PC-3 (cell line): ENCODE measurements around the gene TMIE.

Source experiments
- EZH2phosphoT487 ChIP-seq: fragments of 300-600 bp; sonication (generic); IDR thresholded peaks from 2 replicates; pipeline ENCODE4 v1.6.1; 2018; ENCODE audit warnings: mild to moderate bottlenecking, antibody characterized with exemption, low read length, borderline replicate concordance
- TF ChIP-seq, protein P1 (sequence below): fragments of 300-600 bp; sonication (generic); conservative IDR thresholded peaks from 2 replicates; pipeline ENCODE4 v1.5.1; 2017; ENCODE audit warnings: antibody characterized with exemption, low read depth, mild to moderate bottlenecking, low read length

DNA sequence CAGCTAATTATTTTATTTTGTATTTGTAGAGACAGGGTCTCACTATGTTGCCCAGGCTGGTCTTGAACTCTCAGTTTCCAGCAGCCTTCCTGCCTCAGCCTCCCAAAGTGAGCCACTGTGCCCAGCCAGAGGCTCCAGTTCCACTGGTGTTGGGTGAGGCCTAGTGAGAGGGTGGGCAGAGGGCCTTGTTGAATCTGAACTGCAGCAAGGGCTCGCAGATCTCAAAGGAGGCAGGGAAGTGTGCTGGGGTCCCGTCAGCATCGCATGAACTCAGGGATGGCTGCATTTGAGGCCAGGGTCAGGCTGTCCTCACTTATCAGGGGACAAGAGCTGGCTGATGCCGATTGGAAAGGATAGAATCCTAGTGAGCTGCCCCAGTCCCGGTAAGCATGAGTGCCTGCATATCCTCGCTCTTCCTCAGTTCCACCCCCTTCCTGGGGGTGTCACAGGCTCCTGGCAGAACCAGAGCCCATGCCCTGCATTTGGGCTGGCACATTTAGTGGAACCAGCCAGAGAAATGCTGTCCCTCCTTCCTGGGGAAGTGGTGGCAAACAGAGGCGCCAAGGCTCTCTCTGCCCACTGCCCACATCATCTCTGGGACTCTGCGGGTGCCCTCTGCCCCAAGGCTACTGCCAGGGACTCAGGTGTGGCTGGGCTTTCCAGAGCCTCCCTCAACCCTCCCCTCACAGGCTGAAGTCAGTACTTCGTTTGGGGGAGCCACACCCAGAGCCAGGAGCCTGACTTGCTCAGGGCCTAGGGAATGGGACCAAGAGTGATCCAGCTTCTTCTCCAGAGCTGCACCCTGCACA is 31.8 kb upstream of the TMIE start:
- TF ChIP-seq, protein P1, sequence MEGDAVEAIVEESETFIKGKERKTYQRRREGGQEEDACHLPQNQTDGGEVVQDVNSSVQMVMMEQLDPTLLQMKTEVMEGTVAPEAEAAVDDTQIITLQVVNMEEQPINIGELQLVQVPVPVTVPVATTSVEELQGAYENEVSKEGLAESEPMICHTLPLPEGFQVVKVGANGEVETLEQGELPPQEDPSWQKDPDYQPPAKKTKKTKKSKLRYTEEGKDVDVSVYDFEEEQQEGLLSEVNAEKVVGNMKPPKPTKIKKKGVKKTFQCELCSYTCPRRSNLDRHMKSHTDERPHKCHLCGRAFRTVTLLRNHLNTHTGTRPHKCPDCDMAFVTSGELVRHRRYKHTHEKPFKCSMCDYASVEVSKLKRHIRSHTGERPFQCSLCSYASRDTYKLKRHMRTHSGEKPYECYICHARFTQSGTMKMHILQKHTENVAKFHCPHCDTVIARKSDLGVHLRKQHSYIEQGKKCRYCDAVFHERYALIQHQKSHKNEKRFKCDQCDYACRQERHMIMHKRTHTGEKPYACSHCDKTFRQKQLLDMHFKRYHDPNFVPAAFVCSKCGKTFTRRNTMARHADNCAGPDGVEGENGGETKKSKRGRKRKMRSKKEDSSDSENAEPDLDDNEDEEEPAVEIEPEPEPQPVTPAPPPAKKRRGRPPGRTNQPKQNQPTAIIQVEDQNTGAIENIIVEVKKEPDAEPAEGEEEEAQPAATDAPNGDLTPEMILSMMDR, result no peak
- TF ChIP-seq EZH2phosphoT487, result no peak
